Natural killer cell (primary cell): ENCODE data around the gene DDO. TPM values are rescaled to one million over a fixed set of nuclear protein-coding genes. Genes with fewer than 3 reads are reported as not detected.
A peak's percentile ranks its signal among the peaks of the same experiment; 100 is the strongest.

Experiments
- ATAC-seq, 3 donors: fragments of 150-1000 bp in 2 of 3; fragments of 200-7000 bp in 1 of 3; cut with Tn5 transposase; 1 replicate in 1 of 3; 2 replicates in 2 of 3; pipeline ENCODE4 v1.10.0; 2021; ENCODE audit warnings: mild to moderate bottlenecking in 2 of 3, moderate library complexity in 2 of 3
- DNase-seq, 2 donors: peaks; one replicate each; pipeline versions ENCODE4 v3.0.0 to v3.0.0-alpha.2; 2013 to 2021; ENCODE audit warnings: mixed read lengths in 1 of 2
- H3K27ac ChIP-seq: one replicate; pipeline ENCODE4 v1.5.1; 2013; ENCODE audit warnings: mild to moderate bottlenecking, low read length
- H3K27me3 ChIP-seq: one replicate; pipeline ENCODE4 v1.6.1; 2013; ENCODE audit warnings: low read length; ENCODE audit not compliant: control insufficient read depth, insufficient read depth
- H3K36me3 ChIP-seq: one replicate; pipeline ENCODE4 v1.6.1; 2013; ENCODE audit warnings: low read length; ENCODE audit not compliant: control insufficient read depth, insufficient read depth
- H3K4me1 ChIP-seq: one replicate; pipeline ENCODE4 v1.6.1; 2013; ENCODE audit warnings: low read length; ENCODE audit not compliant: control insufficient read depth, insufficient read depth
- H3K4me3 ChIP-seq: one replicate; pipeline ENCODE4 v1.5.1; 2013; ENCODE audit warnings: low read length
- H3K9me3 ChIP-seq: one replicate; pipeline ENCODE4 v1.6.1; 2013; ENCODE audit warnings: low read length; ENCODE audit not compliant: control insufficient read depth, insufficient read depth
- H3K27ac Mint-ChIP-seq, 2 donors: one replicate each; pipeline ENCODE4 v1.8.0; 2022; ENCODE audit warnings: mild to moderate bottlenecking in 2 of 2, mixed read lengths in 2 of 2, moderate library complexity in 1 of 2
- H3K27me3 Mint-ChIP-seq, 2 donors: one replicate each; pipeline ENCODE4 v1.8.0; 2022; ENCODE audit warnings: low read depth in 2 of 2, mixed read lengths in 2 of 2
- H3K36me3 Mint-ChIP-seq: one replicate; pipeline ENCODE4 v1.8.0; 2022; ENCODE audit warnings: mixed read lengths
- H3K4me1 Mint-ChIP-seq, 2 donors: one replicate each; pipeline ENCODE4 v1.8.0; 2022; ENCODE audit warnings: mixed read lengths in 2 of 2
- H3K4me3 Mint-ChIP-seq: one replicate; pipeline ENCODE4 v1.8.0; 2022; ENCODE audit warnings: mild to moderate bottlenecking, moderate library complexity, mixed read lengths
- H3K9me3 Mint-ChIP-seq, 2 donors: one replicate each; pipeline ENCODE4 v1.8.0; 2022; ENCODE audit warnings: mixed read lengths in 2 of 2
- WGBS: methylation state at CpG from one replicate; pipeline ENCODE4 v1.1.7; 2013; ENCODE audit warnings: missing lambda C conversion rate; ENCODE audit not compliant: insufficient coverage; 5-methylcytosine and 5-hydroxymethylcytosine counted together
- intact Hi-C: fragments of 100-400 bp; cut with micrococcal nuclease; formaldehyde crosslinking; loops from one replicate; pipeline ENCODE4 v1.14.2; 2022
- total RNA-seq, 4 donors: library from RNA; stranded (reverse); fragments of 120-200 nt in 1 of 4; gene quantifications; one replicate each; pipeline versions ENCODE4 v1.2.3 to v1.2.4, GENCODE V29; 2013 to 2022
- TF ChIP-seq, protein P1 (sequence below): fragments of 200-600 bp; IDR thresholded peaks from one replicate; pipeline ENCODE4 v1.8.0; 2022; ENCODE audit warnings: antibody characterized with exemption

DDO gene
- total RNA-seq, 3 donors from 2014 or later (not counting 1 experiment from before 2014, with no cell fraction given), result 0.25 to 0.50 TPM; not detected in 1

DNA sequence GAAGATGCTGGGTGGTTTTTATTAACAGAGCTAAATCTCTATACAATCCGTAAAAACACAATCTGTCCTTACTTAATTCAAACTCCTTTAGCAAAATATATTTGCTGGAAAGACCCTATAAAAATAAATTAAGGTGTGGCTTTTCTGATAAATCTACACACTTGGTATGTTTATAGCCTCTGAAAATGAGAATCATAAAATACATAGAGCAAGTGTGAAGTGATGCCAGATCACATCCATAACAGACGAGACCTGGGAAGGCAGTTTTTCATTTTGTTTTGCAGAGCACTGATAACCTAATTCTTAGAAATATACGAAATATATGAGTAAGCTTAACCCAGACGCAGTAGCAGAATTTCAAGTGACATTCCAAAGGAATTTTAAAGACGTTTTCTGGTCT, 10.4 kb upstream of the DDO start:
- ATAC-seq (no peak), DNase-seq (no peak)
- TF ChIP-seq, protein P1, sequence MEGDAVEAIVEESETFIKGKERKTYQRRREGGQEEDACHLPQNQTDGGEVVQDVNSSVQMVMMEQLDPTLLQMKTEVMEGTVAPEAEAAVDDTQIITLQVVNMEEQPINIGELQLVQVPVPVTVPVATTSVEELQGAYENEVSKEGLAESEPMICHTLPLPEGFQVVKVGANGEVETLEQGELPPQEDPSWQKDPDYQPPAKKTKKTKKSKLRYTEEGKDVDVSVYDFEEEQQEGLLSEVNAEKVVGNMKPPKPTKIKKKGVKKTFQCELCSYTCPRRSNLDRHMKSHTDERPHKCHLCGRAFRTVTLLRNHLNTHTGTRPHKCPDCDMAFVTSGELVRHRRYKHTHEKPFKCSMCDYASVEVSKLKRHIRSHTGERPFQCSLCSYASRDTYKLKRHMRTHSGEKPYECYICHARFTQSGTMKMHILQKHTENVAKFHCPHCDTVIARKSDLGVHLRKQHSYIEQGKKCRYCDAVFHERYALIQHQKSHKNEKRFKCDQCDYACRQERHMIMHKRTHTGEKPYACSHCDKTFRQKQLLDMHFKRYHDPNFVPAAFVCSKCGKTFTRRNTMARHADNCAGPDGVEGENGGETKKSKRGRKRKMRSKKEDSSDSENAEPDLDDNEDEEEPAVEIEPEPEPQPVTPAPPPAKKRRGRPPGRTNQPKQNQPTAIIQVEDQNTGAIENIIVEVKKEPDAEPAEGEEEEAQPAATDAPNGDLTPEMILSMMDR, result no peak
- Histone ChIP-seq H3K9me3 (peaks cover 3% of the 10 kb centered on the region), H3K36me3 (no peaks in the 10 kb centered on the region), H3K4me1 (peaks cover 10% of the 10 kb centered on the region), H3K27me3 (no peaks in the 10 kb centered on the region), H3K27ac (no peak overlapping the region), H3K4me3 (no peak overlapping the region)
- Mint-ChIP-seq H3K9me3 (peaks cover 4% of the 10 kb centered on the region in 2 donors), H3K27ac (no peak overlapping the region), H3K4me3 (no peak overlapping the region), H3K27me3 (peaks cover 33 to 56% of the 10 kb centered on the region in 2 donors), H3K4me1 (peaks cover 10 to 13% of the 10 kb centered on the region in 2 donors), H3K36me3 (peaks cover 13% of the 10 kb centered on the region)
- WGBS, result 87% methylated on average over 4 of the region's 5 CpGs
- intact Hi-C loops, result no loop called here

GRCh38 chr6:110422444-110422822, 7.1 kb upstream of the DDO start:
- Histone ChIP-seq H3K9me3 (peaks cover 3% of the 10 kb centered on the region), H3K27me3 (no peaks in the 10 kb centered on the region), H3K36me3 (no peaks in the 10 kb centered on the region), H3K4me1 (peaks cover 10% of the 10 kb centered on the region), H3K27ac (no peak overlapping the region), H3K4me3 (no peak overlapping the region)
- Mint-ChIP-seq H3K9me3 (peaks cover 4% of the 10 kb centered on the region in 2 donors), H3K36me3 (peaks cover 13% of the 10 kb centered on the region), H3K27ac (no peak overlapping the region), H3K27me3 (peaks cover 35 to 78% of the 10 kb centered on the region in 2 donors), H3K4me3 (no peak overlapping the region), H3K4me1 (peaks cover 10 to 13% of the 10 kb centered on the region in 2 donors)
- DNase-seq, result no peak
- TF ChIP-seq, protein P1, result no peak
- ATAC-seq, result no peak
- intact Hi-C loops, result no loop called here

GRCh38 chr6:110421749-110422443, 6.5 kb upstream of the DDO start:
- Mint-ChIP-seq H3K4me3 (peak overlapping the region; percentile 25), H3K27me3 (peaks cover 35 to 78% of the 10 kb centered on the region in 2 donors)
- WGBS, result 2% methylated on average over 4 of the region's 4 CpGs

More at GRCh38 chr6:110421749-110422443, 6.5 kb upstream of the DDO start:
- TF ChIP-seq, protein P1, result no peak
- Mint-ChIP-seq H3K27ac (no peak overlapping the region), H3K36me3 (peaks cover 13% of the 10 kb centered on the region), H3K4me1 (peaks cover 10 to 13% of the 10 kb centered on the region in 2 donors), H3K9me3 (peaks cover 4% of the 10 kb centered on the region in 2 donors)
- DNase-seq, result no peak
- Histone ChIP-seq H3K4me1 (peaks cover 10% of the 10 kb centered on the region), H3K9me3 (peaks cover 3% of the 10 kb centered on the region), H3K27ac (no peak overlapping the region), H3K27me3 (no peaks in the 10 kb centered on the region), H3K36me3 (no peaks in the 10 kb centered on the region), H3K4me3 (no peak overlapping the region)
- intact Hi-C loops, result no loop called here
- peak in 1 of 3 donors; percentile 61 for ATAC-seq
